ENCODE results near the gene KIAA1671. TPM values are rescaled to one million over a fixed set of nuclear protein-coding genes. Genes with fewer than 3 reads are reported as not detected.
A peak's percentile ranks its signal among the peaks of the same experiment; 100 is the strongest.

The KIAA1671 gene
- total and polyA plus RNA-seq, 2 of the 13 experiments (the other 11 are each of a cell fraction or from before 2014, with no cell fraction given) = 13.5 to 13.6 TPM

GRCh38 chr22:24951942-24952836 lies at the start of gene KIAA1671 (continued):
- TF ChIP-seq ZNF407 (CRISPR knock-in tag; IDR thresholded peaks at IDR 0.05; ENCODE audit: not compliant biosample characterization) = no peak
- TF ChIP-seq SSRP1 (CRISPR knock-in tag; IDR thresholded peaks at IDR 0.05) = no peak
- TF ChIP-seq RERE (CRISPR knock-in tag; IDR thresholded peaks at IDR 0.05; ENCODE audit: low read depth) = no peak
- peak; percentile 66; the same call in 1 of the 2 replicates for TF ChIP-seq ZNF350 (CRISPR knock-in tag; IDR thresholded peaks at IDR 0.05; ENCODE audit: borderline replicate concordance, low read depth)
- no peak for TF ChIP-seq TRAFD1 (CRISPR knock-in tag; IDR thresholded peaks at IDR 0.05; ENCODE audit: borderline replicate concordance)
- TF ChIP-seq ZFP37 (CRISPR knock-in tag; IDR thresholded peaks at IDR 0.05; ENCODE audit: borderline replicate concordance) = no peak
- TF ChIP-seq PPARG (CRISPR knock-in tag; conservative IDR thresholded peaks at IDR 0.05) = peak; percentile 76
- TF ChIP-seq PAF1 (CRISPR knock-in tag; IDR thresholded peaks at IDR 0.05) = no peak
- no peak for TF ChIP-seq ZNF678 (CRISPR knock-in tag; IDR thresholded peaks at IDR 0.05)
- no peak for TF ChIP-seq ZFAT (CRISPR knock-in tag; conservative IDR thresholded peaks at IDR 0.05)
- no peak for TF ChIP-seq MTA3 (CRISPR knock-in tag; IDR thresholded peaks at IDR 0.05)
- TF ChIP-seq ATAD3A (CRISPR knock-in tag; IDR thresholded peaks at IDR 0.05) = no peak
- TF ChIP-seq TBP (CRISPR knock-in tag; IDR thresholded peaks at IDR 0.05) = no peak
- TF ChIP-seq ELF1 (CRISPR knock-in tag; IDR thresholded peaks at IDR 0.05) = peak; percentile 68
